ENCODE measurements around the gene TOMM22. TPM values are rescaled to one million over a fixed set of nuclear protein-coding genes. Genes with fewer than 3 reads are reported as not detected.

Gene TOMM22
- total RNA-seq, 1 experiment from 2014 or later: 146 TPM

DNA sequence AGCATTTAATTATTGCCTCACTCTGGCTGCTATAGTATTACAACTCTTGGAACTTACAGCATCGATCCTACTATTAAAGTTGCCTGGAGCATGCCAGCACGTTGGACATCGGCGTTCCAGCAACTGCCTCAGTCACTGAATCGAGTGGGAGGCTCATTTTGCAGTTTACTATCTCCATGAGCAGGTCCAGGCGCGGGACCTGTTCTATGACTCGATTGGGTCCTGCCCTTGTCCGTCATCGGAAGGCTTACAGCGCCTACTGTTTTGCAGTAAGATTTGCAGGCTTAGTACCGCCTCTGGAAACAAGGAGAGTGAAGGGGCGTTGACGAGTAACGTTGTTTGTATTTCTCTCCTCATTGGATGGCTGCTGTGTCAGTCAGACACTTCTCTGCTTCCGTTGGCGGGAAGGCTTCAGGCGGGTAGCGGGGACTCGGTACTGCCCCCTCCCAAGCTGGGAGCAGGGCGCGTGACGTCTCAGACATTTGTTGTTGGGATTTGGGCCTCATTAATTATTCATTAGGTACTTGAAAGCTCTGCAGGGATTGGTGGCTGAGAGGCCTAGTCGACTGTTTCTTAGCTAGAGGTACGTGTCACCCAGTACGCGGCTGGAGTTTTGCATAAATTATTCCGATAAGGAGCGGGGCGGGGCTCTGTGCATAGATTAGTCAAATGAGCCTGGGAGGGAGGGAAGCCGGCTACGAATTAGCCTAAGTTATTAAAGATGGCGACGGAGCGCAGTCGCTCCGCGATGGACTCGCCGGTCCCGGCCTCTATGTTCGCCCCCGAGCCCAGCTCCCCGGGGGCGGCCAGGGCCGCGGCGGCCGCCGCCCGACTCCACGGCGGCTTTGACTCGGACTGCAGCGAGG, 23.7 kb downstream of the TOMM22 start, which contains the start of gene GTPBP1:
Gene GTPBP1 (plus strand): TSS at position 710 of the 866 bp plus-strand sequence. CDS start 12 bp downstream, at position 722.
- POLR2A ChIA-PET: interaction anchor here (0.9 kb wide), 1 partner anchor 24 kb away, joined by 3 read pairs; the partner anchor contains the start of gene TOMM22
- Mint-ChIP-seq H3K36me3 (peaks cover 3% of the 10 kb centered on the region; the same call in 1 of the 2 replicates), H3K27ac (peak within 1 kb of the TSS; percentile 100), H3K9me3 (no peaks in the 10 kb centered on the region), H3K4me1 (peaks cover 57% of the 10 kb centered on the region), H3K27me3 (ENCODE audit: low read depth) (no peaks in the 10 kb centered on the region; the same call in 1 of the 2 replicates), H3K4me3 (peak within 1 kb of the TSS; percentile 91)
- ATAC-seq (peak; percentile 91), DNase-seq (ENCODE audit: low spot score) (peak; percentile 97)
- TF ChIP-seq, protein P1, sequence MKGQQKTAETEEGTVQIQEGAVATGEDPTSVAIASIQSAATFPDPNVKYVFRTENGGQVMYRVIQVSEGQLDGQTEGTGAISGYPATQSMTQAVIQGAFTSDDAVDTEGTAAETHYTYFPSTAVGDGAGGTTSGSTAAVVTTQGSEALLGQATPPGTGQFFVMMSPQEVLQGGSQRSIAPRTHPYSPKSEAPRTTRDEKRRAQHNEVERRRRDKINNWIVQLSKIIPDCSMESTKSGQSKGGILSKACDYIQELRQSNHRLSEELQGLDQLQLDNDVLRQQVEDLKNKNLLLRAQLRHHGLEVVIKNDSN (CRISPR knock-in tag; IDR thresholded peaks at IDR 0.05): peak; percentile 73; the same call in 1 of the 2 replicates
- TF ChIP-seq GRHL2 (CRISPR knock-in tag; IDR thresholded peaks at IDR 0.05; ENCODE audit: insufficient replicate concordance, severe bottlenecking): no peak
- TF ChIP-seq, protein P2, sequence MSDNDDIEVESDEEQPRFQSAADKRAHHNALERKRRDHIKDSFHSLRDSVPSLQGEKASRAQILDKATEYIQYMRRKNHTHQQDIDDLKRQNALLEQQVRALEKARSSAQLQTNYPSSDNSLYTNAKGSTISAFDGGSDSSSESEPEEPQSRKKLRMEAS (CRISPR knock-in tag; IDR thresholded peaks at IDR 0.05): peak; percentile 68
- TF ChIP-seq, protein P3, sequence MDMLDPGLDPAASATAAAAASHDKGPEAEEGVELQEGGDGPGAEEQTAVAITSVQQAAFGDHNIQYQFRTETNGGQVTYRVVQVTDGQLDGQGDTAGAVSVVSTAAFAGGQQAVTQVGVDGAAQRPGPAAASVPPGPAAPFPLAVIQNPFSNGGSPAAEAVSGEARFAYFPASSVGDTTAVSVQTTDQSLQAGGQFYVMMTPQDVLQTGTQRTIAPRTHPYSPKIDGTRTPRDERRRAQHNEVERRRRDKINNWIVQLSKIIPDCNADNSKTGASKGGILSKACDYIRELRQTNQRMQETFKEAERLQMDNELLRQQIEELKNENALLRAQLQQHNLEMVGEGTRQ (CRISPR knock-in tag; IDR thresholded peaks at IDR 0.05): peak; percentile 71
- peak; percentile 93 for TF ChIP-seq NFYB (CRISPR knock-in tag; conservative IDR thresholded peaks at IDR 0.05; ENCODE audit: low read depth)
- TF ChIP-seq SP1 (CRISPR knock-in tag; conservative IDR thresholded peaks at IDR 0.05): peak; percentile 88
- TF ChIP-seq FOXK1 (CRISPR knock-in tag; IDR thresholded peaks at IDR 0.05): peak; percentile 97
- TF ChIP-seq CREM (CRISPR knock-in tag; IDR thresholded peaks at IDR 0.05): no peak
- CTCF ChIA-PET: interaction anchor here (0.6 to 1.5 kb wide), 7 partner anchors 19 to 608 kb away, joined by 3 to 10 read pairs (median 4); partner anchors contain the start of gene TOMM22

DNA sequence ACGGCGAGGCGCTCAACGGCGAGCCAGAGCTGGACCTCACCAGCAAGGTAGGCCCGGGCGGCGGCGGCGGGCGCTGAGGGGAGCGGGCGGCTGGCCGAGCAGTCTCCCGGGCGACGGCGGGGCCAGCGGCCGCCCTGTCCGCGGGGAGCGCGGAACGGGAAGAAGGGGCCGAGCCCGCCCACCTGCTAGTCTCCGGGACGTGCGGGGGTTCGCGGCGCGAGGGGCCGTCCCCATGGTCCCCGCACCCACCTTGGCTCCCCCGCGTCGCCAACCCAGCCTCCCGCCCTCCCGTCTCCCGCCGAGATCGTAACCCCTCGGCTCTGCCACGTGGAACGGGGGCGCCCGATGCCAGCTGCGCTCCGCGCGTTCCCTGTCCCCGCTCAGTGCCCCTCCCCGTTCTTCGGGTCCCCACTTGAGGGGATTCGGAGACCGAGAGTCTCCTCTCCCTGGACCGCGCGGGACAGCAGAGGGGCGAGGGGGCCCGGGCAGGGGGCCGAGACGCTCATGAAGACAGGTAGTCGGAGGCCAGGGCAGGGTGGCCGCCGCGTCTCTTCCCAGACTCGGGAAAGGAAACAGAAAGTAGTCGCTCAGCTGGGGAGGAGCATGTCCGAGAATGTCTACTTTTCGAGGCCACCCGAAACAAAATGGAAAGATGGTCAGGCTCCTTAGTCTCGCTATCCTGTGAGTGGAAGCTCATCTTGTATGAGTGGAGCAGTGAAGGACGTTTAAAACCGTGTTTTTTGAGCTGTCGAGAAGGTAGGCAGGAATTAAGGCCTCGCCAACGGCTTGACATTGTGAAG, 24.5 kb downstream of the TOMM22 start:
- ATAC-seq: no peak
- TF ChIP-seq, protein P4, sequence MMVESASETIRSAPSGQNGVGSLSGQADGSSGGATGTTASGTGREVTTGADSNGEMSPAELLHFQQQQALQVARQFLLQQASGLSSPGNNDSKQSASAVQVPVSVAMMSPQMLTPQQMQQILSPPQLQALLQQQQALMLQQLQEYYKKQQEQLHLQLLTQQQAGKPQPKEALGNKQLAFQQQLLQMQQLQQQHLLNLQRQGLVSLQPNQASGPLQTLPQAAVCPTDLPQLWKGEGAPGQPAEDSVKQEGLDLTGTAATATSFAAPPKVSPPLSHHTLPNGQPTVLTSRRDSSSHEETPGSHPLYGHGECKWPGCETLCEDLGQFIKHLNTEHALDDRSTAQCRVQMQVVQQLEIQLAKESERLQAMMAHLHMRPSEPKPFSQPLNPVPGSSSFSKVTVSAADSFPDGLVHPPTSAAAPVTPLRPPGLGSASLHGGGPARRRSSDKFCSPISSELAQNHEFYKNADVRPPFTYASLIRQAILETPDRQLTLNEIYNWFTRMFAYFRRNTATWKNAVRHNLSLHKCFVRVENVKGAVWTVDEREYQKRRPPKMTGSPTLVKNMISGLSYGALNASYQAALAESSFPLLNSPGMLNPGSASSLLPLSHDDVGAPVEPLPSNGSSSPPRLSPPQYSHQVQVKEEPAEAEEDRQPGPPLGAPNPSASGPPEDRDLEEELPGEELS (CRISPR knock-in tag; IDR thresholded peaks at IDR 0.05): peak; percentile 36; the same call in 1 of the 2 replicates
- TF ChIP-seq ZNF416 (CRISPR knock-in tag; IDR thresholded peaks at IDR 0.05) (0 out of 2 replicates have a peak, but pooled peaks have one; percentile 38), TP53 (CRISPR knock-in tag; IDR thresholded peaks at IDR 0.05) (0 out of 2 replicates have a peak, but pooled peaks have one; percentile 50), TCF7 (CRISPR knock-in tag; IDR thresholded peaks at IDR 0.05; ENCODE audit: low read depth) (peak; percentile 19; the same call in 1 of the 2 replicates), ELF4 (CRISPR knock-in tag; IDR thresholded peaks at IDR 0.05; ENCODE audit: low read depth) (0 out of 2 replicates have a peak, but pooled peaks have one; percentile 43), FOXP1 (CRISPR knock-in tag; IDR thresholded peaks at IDR 0.05; ENCODE audit: borderline replicate concordance) (peak; percentile 87), ZNF263 (CRISPR knock-in tag; IDR thresholded peaks at IDR 0.05; ENCODE audit: low read depth) (0 out of 2 replicates have a peak, but pooled peaks have one; percentile 43), NFE2L1 (CRISPR knock-in tag; IDR thresholded peaks at IDR 0.05) (no peak), GTF2I (CRISPR knock-in tag; conservative IDR thresholded peaks at IDR 0.05) (no peak), ZBTB21 (CRISPR knock-in tag; IDR thresholded peaks at IDR 0.05; ENCODE audit: borderline replicate concordance) (peak; percentile 68; the same call in 1 of the 2 replicates)
- TF ChIP-seq, protein P2 (CRISPR knock-in tag; IDR thresholded peaks at IDR 0.05): peak; percentile 67; the same call in 1 of the 2 replicates
- TF ChIP-seq, protein P5, sequence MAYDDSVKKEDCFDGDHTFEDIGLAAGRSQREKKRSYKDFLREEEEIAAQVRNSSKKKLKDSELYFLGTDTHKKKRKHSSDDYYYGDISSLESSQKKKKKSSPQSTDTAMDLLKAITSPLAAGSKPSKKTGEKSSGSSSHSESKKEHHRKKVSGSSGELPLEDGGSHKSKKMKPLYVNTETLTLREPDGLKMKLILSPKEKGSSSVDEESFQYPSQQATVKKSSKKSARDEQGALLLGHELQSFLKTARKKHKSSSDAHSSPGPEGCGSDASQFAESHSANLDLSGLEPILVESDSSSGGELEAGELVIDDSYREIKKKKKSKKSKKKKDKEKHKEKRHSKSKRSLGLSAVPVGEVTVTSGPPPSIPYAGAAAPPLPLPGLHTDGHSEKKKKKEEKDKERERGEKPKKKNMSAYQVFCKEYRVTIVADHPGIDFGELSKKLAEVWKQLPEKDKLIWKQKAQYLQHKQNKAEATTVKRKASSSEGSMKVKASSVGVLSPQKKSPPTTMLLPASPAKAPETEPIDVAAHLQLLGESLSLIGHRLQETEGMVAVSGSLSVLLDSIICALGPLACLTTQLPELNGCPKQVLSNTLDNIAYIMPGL (CRISPR knock-in tag; IDR thresholded peaks at IDR 0.05): peak; percentile 75; the same call in 1 of the 2 replicates
- TF ChIP-seq, protein P6, sequence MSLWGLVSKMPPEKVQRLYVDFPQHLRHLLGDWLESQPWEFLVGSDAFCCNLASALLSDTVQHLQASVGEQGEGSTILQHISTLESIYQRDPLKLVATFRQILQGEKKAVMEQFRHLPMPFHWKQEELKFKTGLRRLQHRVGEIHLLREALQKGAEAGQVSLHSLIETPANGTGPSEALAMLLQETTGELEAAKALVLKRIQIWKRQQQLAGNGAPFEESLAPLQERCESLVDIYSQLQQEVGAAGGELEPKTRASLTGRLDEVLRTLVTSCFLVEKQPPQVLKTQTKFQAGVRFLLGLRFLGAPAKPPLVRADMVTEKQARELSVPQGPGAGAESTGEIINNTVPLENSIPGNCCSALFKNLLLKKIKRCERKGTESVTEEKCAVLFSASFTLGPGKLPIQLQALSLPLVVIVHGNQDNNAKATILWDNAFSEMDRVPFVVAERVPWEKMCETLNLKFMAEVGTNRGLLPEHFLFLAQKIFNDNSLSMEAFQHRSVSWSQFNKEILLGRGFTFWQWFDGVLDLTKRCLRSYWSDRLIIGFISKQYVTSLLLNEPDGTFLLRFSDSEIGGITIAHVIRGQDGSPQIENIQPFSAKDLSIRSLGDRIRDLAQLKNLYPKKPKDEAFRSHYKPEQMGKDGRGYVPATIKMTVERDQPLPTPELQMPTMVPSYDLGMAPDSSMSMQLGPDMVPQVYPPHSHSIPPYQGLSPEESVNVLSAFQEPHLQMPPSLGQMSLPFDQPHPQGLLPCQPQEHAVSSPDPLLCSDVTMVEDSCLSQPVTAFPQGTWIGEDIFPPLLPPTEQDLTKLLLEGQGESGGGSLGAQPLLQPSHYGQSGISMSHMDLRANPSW (CRISPR knock-in tag; conservative IDR thresholded peaks at IDR 0.05; ENCODE audit: low read depth): no peak
- Mint-ChIP-seq H3K9me3 (no peaks in the 10 kb centered on the region), H3K27me3 (ENCODE audit: low read depth) (no peaks in the 10 kb centered on the region; the same call in 1 of the 2 replicates), H3K27ac (peak overlapping the region; percentile 78; the same call in 1 of the 2 replicates), H3K36me3 (peaks cover 11% of the 10 kb centered on the region), H3K4me3 (peak overlapping the region; percentile 91), H3K4me1 (peaks cover 62% of the 10 kb centered on the region)
- POLR2A ChIA-PET: interaction anchor here (0.9 kb wide), 1 partner anchor 25 kb away, joined by 3 read pairs; the partner anchor contains the start of gene TOMM22
- CTCF ChIA-PET: interaction anchor here (0.5 to 1.5 kb wide), 6 partner anchors 19 to 64 kb away, joined by 3 to 10 read pairs (median 5); partner anchors contain the start of gene TOMM22
- DNase-seq (ENCODE audit: low spot score): peak; percentile 44

Data from WTC11 (cell line).